Parathyroid adenoma (tissue), 2 donors: ENCODE measurements around the gene MIB2.

Experiments
- H2AFZ ChIP-seq: fragments of 300-600 bp; sonication (generic); one replicate; pipeline ENCODE4 v1.7.0; 2017; ENCODE audit warnings: antibody characterized with exemption, mild to moderate bottlenecking
- H3K27ac ChIP-seq: fragments of 300-600 bp; sonication (generic); one replicate; pipeline ENCODE4 v1.7.0; 2017
- H3K27me3 ChIP-seq: fragments of 300-600 bp; sonication (generic); one replicate; pipeline ENCODE4 v1.7.0; 2017; ENCODE audit warnings: low read length; ENCODE audit not compliant: control insufficient read depth, insufficient read depth
- H3K36me3 ChIP-seq: fragments of 300-600 bp; sonication (generic); one replicate; pipeline ENCODE4 v1.7.0; 2017; ENCODE audit warnings: low read length; ENCODE audit not compliant: control insufficient read depth, insufficient read depth
- H3K4me1 ChIP-seq: fragments of 300-600 bp; sonication (generic); one replicate; pipeline ENCODE4 v1.7.0; 2017; ENCODE audit warnings: control low read depth
- H3K4me2 ChIP-seq: fragments of 300-600 bp; sonication (generic); one replicate; pipeline ENCODE4 v1.7.0; 2017; ENCODE audit warnings: low read length
- H3K4me3 ChIP-seq: fragments of 300-600 bp; sonication (generic); one replicate; pipeline ENCODE4 v1.7.0; 2017; ENCODE audit warnings: low read depth, low read length
- H3K79me2 ChIP-seq: fragments of 300-600 bp; sonication (generic); one replicate; pipeline ENCODE4 v1.7.0; 2017; ENCODE audit warnings: control low read depth
- H3K9ac ChIP-seq: fragments of 300-600 bp; sonication (generic); one replicate; pipeline ENCODE4 v1.7.0; 2017; ENCODE audit warnings: mild to moderate bottlenecking
- H3K9me3 ChIP-seq: fragments of 300-600 bp; sonication (generic); one replicate; pipeline ENCODE4 v1.7.0; 2017; ENCODE audit warnings: low read length; ENCODE audit not compliant: control insufficient read depth
- TF ChIP-seq, protein P1 (sequence below): fragments of 300-600 bp; sonication (generic); IDR thresholded peaks from one replicate; pipeline ENCODE4 v1.7.0; 2017; ENCODE audit warnings: antibody characterized with exemption, mild to moderate bottlenecking
- donor health status: primary hyperparathyroidism.

The MIB2 gene

DNA sequence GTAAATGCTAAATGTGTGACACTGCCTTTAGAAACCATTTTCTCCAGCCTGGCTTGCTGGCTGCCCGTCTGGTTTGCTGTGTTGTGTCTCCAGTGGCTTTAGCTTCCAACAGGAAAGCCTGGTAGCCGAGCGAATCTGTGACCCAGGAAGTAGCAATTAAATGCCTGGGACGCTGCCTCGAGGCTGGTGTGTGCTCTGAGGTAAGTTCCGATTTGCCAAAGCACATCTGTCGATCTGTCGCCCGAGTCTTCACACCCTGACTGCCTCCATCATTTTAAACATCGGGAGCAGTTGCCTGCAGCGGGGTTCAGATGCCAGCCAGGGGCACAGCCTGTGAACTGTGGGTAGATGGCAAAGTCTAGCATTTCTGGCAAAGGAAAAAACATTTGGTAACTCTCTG lies 2.2 kb downstream of the MIB2 start:
- Histone ChIP-seq H3K36me3 (no peaks in the 10 kb centered on the region), H3K9me3 (no peaks in the 10 kb centered on the region), H3K4me3 (no peak overlapping the region), H3K9ac (no peak overlapping the region), H3K27me3 (no peaks in the 10 kb centered on the region), H2AFZ (no peak overlapping the region), H3K4me1 (no peaks in the 10 kb centered on the region), H3K79me2 (peaks cover 2% of the 10 kb centered on the region), H3K4me2 (no peak overlapping the region), H3K27ac (no peak overlapping the region)
- TF ChIP-seq, protein P1, sequence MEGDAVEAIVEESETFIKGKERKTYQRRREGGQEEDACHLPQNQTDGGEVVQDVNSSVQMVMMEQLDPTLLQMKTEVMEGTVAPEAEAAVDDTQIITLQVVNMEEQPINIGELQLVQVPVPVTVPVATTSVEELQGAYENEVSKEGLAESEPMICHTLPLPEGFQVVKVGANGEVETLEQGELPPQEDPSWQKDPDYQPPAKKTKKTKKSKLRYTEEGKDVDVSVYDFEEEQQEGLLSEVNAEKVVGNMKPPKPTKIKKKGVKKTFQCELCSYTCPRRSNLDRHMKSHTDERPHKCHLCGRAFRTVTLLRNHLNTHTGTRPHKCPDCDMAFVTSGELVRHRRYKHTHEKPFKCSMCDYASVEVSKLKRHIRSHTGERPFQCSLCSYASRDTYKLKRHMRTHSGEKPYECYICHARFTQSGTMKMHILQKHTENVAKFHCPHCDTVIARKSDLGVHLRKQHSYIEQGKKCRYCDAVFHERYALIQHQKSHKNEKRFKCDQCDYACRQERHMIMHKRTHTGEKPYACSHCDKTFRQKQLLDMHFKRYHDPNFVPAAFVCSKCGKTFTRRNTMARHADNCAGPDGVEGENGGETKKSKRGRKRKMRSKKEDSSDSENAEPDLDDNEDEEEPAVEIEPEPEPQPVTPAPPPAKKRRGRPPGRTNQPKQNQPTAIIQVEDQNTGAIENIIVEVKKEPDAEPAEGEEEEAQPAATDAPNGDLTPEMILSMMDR = no peak

DNA sequence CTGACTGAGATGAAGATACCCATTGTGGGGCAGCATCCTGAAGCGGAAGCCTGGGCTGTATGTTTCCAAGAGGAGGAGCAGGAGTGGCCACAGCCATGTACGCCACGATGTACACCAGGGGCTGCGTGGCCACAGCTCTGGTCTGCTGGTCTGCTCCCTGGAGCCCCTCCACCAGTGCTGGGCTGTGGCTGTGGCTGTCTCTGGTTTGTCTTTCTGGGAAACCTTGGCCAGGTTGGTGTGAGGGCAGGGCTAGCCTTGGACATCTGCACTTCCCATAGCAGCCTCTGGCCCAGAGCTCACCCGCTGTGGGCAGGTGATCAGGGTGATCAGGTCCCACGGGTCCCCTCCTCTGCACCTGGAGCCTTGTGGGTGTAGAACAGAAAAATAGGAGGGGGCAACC lies 2.6 kb downstream of the MIB2 start:
- H3K9ac ChIP-seq = no peak overlapping the region
- H3K4me3 ChIP-seq = no peak overlapping the region
- no peaks in the 10 kb centered on the region for H3K4me1 ChIP-seq
- H3K36me3 ChIP-seq = no peaks in the 10 kb centered on the region
- no peak overlapping the region for H3K27ac ChIP-seq
- H3K79me2 ChIP-seq = peaks cover 2% of the 10 kb centered on the region
- no peak overlapping the region for H2AFZ ChIP-seq
- no peaks in the 10 kb centered on the region for H3K27me3 ChIP-seq
- TF ChIP-seq, protein P1 = no peak
- no peak overlapping the region for H3K4me2 ChIP-seq
- H3K9me3 ChIP-seq = no peaks in the 10 kb centered on the region

DNA sequence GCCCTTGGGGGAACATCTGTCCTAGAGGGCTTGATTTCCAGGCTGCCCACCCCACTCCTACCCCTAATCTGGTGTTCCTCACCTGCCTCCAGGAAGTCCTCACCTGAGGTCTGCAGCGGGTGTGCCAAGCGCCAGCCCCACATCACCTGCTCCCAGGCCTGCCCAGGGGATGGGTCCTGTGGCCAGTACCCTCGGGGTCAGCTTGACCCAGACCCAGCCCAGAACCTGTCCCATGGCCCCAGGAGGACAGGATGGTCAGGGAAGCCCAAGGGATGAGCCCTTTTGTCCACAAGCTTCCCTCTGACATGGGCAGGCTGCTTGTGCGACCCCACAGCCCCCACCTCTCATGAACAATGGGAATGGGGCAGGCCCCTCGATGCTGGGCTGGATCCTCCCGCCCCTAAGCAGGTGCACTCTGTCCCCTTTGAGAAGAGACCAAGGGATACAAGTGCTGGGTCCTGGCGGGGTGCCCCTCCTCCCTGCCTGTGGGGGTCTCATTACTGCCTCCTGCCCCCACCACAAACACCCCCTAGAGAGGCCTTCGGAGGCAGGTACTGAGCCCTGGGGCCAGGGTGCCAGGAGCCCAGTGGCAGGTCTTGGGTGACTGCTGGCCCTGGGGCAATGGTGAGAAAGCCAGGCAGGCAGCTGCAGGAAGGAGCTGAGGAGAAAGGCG lies 3.2 kb downstream of the MIB2 start:
- TF ChIP-seq, protein P1 = no peak
- H3K4me1 ChIP-seq = no peaks in the 10 kb centered on the region
- H3K79me2 ChIP-seq = peaks cover 2% of the 10 kb centered on the region
- no peaks in the 10 kb centered on the region for H3K36me3 ChIP-seq
- no peak overlapping the region for H3K4me2 ChIP-seq
- no peaks in the 10 kb centered on the region for H3K9me3 ChIP-seq
- H3K4me3 ChIP-seq = no peak overlapping the region
- H3K27me3 ChIP-seq = no peaks in the 10 kb centered on the region
- H2AFZ ChIP-seq = no peak overlapping the region
- no peak overlapping the region for H3K27ac ChIP-seq
- H3K9ac ChIP-seq = no peak overlapping the region

DNA sequence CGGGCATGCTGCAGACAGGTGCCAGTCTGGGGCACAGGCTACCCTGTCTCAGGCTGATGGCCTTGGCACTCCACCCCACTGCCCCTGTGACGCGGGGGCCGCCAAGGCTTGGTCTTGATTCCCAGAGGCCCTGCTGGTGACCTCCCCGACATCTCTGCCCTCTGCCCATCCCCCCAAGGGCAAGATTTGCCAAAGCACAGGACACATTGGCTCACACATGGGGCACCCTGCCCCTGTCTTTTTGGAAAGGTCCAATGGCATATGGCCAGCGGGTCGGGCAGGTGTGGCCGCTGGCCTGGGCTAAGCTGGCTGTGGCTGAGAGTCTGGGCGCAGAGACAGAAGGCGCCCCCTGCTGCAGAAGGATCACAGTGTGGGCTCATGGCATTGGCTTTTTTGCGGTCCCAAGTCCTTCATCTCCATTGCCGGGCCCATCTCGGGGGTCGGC lies 4.6 kb downstream of the MIB2 start:
- Histone ChIP-seq H3K27ac (no peak overlapping the region), H3K27me3 (no peaks in the 10 kb centered on the region), H3K4me2 (no peak overlapping the region), H3K9me3 (no peaks in the 10 kb centered on the region), H3K79me2 (peaks cover 2% of the 10 kb centered on the region), H3K9ac (no peak overlapping the region), H2AFZ (no peak overlapping the region), H3K4me3 (no peak overlapping the region), H3K4me1 (no peaks in the 10 kb centered on the region), H3K36me3 (no peaks in the 10 kb centered on the region)
- TF ChIP-seq, protein P1 = no peak
